Gastroesophageal sphincter (tissue), 3 donors: ENCODE measurements around the gene ACTL7B.

Experiments used
- EP300 ChIP-seq: sonication (generic); formaldehyde crosslinking; IDR thresholded peaks from one replicate; pipeline ENCODE4 v1.6.1; 2017; ENCODE audit warnings: antibody characterized with exemption, mild to moderate bottlenecking
- POLR2AphosphoS5 ChIP-seq: sonication (generic); formaldehyde crosslinking; IDR thresholded peaks from one replicate; pipeline ENCODE4 v1.6.1; 2017; ENCODE audit warnings: antibody characterized with exemption
- TF ChIP-seq, protein P1 (sequence below), 4 experiments: fragments of 200-600 bp in 2 of 4; fragments of 450-650 bp in 2 of 4; sonication (generic) in 1 of 4; IDR thresholded peaks; one replicate each; pipeline ENCODE4 v1.5.1; 2017 to 2019; ENCODE audit warnings: antibody characterized with exemption in 4 of 4, mild to moderate bottlenecking in 2 of 4, moderate library complexity in 2 of 4

DNA sequence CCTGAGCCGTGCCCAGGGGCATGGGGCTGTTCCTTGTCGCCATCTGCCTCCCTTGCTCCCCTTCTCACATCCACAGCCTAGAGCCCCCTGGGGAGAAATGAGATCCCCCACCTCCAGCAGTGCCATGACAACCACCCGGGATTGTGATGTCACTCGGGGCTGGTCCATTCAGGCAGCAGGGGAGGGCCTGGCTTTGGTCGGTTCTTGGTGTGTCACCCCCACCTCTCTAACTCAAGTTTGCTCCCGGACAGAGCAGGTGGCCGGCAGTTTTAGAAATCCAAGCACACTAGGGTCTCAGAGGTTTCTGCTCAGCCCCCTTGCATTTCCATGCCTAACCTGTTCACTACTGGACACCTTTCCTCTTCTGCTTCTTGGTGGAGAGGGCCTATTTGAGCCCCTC lies at the start of gene ACTL7B:
- TF ChIP-seq POLR2AphosphoS5 (no peak), EP300 (no peak)
- TF ChIP-seq, protein P1, sequence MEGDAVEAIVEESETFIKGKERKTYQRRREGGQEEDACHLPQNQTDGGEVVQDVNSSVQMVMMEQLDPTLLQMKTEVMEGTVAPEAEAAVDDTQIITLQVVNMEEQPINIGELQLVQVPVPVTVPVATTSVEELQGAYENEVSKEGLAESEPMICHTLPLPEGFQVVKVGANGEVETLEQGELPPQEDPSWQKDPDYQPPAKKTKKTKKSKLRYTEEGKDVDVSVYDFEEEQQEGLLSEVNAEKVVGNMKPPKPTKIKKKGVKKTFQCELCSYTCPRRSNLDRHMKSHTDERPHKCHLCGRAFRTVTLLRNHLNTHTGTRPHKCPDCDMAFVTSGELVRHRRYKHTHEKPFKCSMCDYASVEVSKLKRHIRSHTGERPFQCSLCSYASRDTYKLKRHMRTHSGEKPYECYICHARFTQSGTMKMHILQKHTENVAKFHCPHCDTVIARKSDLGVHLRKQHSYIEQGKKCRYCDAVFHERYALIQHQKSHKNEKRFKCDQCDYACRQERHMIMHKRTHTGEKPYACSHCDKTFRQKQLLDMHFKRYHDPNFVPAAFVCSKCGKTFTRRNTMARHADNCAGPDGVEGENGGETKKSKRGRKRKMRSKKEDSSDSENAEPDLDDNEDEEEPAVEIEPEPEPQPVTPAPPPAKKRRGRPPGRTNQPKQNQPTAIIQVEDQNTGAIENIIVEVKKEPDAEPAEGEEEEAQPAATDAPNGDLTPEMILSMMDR (IDR thresholded peaks at IDR 0.05): no peak
